GM19452 (cell line): ENCODE data around the gene PSAP.
A peak's percentile ranks its signal among the peaks of the same experiment; 100 is the strongest.
"Not testable (repeated sequence)": the region's sequence is repeated elsewhere in the genome, so short reads cannot be mapped to it uniquely, and the experiment has no call there.

Experiments
- ATAC-seq: cut with Tn5 transposase; IDR thresholded peaks from one replicate; pipeline ENCODE4 v1.9.1; 2021; ENCODE audit not compliant: unreplicated experiment

Gene PSAP

DNA sequence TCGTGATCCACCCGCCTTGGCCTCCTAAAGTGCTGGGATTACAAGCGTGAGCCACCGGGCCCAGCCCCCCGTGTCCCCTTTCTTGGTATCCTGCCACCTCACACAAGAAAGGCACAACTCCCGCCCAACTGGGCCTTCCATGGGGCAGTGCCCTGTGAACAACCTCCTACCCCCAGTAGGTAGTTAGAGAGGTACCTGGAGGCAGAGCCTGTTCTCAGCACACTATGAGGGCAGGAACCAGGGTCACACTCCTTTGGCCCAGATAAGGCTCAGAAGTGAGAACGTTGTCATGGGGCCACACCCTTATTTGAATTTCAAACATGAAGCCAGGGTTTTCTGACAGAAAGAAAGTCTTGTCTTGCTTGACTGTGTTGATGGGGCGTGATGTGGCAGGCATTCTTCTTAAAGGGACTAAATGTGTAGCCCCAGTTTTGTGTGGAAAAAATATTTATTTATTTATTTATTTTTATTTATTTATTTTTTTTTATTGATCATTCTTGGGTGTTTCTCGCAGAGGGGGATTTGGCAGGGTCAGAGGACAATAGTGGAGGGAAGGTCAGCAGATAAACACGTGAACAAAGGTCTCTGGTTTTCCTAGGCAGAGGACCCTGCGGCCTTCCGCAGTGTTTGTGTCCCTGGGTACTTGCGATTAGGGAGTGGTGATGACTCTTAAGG lies 23.8 kb upstream of the PSAP start:
- not testable (repeated sequence) for ATAC-seq

DNA sequence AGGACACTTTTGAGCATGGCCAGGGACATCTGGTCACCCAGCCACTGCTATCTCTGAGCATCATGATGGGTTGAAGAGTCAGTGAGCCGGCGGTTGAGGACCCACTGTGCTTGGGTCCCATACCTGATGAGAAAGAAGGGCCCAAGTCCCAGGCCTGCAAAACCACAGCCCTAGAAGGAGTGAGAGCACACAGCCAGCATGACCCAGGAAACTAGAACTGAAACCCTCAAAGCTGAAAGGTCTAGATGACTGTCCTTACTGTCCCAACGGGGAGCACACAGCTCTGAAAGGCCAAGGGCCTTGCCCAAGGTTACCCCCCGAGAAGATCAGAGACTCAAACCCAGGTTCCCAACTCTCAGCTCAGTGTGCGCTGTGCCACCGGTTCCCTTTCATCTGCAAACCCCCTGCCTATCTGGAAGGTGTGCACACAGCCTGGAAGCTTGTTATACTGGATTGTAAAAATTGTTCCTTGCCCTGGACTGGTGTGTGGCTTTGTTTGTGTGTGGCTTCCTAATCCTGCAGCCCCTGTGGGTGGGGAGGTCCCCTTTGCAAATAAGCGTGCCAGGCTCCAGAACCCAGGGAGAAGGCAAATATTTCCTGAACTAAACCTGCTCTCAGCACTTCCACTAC lies 22.6 kb upstream of the PSAP start:
- ATAC-seq = peak; percentile 93

DNA sequence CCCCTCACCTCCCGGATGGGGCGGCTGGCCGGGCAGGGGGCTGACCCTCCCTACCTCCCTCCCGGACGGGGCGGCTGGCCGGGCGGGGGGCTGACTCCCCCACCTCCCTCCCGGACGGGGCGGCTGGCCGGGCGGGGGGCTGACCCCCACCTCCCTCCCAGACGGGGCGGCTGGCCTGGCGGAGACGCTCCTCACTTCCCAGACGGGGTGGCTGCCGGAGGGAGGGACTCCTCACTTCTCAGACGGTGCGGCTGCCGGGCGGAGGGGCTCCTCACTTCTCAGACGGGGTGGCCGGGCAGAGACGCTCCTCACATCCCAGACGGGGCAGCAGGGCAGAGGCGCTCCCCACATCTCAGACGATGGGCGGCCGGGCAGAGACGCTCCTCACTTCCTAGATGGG lies 18.6 kb upstream of the PSAP start:
- not testable (repeated sequence) for ATAC-seq

DNA sequence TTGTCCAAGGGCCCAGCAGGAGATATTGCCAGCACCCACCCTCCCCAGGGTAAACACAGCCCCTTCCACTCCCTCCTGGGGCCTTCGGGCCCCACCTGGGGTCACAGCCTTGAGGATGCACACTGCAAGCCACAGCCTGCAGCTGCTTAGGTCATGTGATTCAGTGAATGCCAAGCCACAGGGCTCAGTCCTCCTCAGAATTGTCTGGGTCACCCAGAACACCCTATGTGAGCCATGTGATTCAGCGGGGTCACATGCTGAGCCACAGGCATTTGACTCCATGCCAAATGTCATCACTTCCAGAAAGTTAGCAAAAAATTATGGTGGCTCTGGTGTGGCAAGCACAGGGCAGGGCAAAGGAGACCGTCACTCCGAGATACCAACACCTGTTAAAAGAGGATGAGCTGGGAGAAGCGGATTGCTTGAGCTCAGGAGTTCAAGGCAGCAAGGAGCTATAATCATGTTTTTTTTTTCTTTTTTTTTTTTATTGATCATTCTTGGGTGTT lies 17.2 kb upstream of the PSAP start:
- no peak for ATAC-seq

DNA sequence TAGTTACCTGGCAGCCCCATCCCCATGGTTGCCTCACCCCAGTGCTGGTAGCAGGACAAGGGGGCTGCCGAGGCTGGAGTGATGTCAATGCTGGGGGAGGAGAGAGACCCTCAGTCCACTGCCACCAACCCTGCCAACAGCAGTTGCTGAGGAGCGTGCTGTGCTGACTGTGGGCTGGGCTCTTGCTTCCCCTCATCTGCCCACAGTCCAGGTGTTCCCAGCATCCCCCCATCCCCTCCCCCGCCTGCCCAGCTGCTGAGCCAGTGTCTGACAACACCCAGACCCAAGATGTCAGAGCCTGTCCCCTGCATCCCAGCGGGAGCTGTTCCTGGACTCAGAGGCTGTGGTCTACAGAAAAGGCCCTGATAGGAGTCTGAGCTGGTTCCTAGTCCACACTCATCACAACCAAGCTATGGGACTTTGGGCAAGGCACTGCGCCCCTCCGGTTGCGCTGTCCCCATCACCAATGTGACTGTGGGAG lies 14.6 kb upstream of the PSAP start:
- no peak for ATAC-seq

DNA sequence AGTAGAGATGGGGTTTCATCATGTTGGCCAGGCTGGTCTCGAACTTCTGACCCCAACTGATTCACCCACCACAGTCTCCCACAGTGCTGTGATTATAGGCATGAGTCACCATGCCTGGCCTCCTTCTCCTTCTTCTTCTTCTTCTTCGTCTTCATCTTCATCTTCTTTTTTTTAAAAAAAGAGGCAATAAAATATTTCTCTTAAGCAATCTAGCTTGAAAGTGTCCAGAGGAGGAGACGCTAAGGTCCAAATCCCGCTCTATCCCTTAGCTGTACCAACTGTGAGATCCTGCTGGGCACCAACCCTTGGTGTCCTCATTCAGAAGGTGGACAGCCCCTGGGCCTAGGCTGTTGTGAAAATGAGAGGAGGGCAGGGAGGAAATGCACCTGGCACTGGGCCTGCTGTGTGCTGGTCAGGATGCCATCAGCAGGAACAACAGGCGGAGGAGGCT lies 13.9 kb upstream of the PSAP start:
- no peak for ATAC-seq

DNA sequence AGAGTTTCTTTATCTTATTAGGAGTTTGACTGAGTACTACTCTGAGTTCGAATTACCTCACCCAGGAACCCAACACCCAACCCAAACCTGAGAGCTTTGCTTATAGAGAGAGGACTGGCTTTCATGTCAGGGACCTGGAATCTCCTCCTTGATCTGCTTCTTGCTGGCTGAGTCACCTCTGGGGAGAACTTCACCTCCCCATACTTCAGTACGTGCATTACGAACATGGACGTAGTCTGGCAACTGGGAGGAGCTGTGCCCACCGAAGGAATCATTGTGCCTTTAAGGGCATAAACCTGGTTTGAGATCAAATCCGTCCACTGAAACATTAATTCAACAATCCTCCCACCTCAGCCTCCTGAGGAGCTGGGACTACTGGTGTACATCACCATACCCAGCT lies 12.2 kb upstream of the PSAP start:
- ATAC-seq = no peak

DNA sequence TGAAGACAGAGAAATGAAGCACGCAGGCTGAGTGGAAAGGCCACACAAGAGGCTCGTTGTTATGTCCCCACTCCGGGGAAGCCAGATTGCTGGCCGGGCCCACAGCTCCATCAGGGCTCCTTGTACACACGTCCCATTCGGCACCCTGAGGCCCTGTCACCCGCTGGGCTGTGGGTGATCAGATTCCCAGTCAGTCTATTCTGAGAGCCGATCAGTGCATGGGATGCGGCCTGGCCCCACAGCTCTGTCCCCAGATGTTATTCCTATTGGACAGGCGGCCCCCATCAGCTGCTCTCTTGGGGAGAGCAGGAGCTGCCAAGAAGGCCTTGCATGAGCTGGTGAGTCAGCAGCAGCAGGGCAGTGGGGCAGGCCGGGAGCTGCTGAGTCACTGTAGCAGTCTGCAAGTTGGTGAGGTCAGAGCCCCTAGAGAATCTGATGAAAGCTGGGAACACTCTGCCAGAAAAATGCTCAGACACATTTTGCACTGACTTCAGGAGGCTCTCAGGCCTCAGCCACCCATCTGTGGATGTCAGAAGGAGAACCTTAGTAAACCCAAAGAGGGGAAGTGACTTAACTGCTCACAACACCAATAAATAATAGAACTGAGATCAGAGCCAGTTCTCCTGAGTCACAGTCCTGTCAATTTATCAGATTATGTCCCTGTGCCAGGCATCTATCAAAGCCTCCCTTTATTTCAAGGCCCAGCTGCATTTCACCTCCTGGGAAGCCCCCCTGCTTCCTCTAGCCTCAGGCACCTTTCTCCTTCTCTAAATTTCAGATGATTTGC lies 9.4 kb upstream of the PSAP start:
- ATAC-seq = no peak

DNA sequence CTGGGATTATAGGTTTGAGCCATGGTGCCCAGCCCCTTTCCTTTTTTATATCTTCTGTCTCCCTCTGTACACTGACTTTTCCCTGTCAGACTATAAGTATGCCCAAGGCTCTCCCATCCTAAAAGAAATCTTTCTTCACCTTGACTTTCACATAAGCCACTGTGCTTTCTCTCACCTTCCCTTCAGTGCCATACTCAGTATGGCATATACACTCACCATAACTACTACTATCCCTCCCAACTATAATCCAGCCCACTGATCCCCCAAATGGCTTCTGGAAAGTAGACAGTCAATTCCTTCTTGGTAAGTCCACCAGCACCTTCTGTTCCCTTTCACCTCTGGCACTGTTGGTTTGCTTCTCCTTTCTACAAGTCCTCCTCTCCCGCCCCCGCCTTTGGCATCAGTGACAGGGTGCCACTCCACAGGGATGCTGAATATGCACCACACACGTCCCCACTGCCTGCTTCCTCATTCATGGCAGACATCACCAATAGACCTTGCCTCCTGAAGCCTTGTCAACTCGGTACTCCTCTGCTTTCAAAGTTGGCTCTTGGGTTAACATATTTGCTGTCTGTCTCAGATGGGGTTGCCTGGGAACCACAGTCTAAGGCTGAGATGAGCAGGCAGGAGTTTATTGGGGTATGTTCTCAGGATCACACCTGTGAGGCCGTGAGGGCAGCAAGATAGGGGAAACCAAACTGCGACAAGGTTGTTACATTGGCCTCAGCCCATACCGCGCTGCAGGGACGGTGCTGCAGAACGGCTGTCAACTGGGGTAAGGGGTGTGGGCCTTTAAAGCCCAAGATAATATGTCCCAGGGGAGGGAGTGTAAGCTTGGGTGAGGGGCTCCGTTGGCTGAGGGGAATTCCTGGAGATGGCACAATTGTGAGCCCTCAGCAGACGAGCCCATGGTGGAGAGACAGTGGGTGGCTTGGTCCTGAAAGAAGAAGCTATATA lies 7.2 kb upstream of the PSAP start:
- ATAC-seq = no peak

DNA sequence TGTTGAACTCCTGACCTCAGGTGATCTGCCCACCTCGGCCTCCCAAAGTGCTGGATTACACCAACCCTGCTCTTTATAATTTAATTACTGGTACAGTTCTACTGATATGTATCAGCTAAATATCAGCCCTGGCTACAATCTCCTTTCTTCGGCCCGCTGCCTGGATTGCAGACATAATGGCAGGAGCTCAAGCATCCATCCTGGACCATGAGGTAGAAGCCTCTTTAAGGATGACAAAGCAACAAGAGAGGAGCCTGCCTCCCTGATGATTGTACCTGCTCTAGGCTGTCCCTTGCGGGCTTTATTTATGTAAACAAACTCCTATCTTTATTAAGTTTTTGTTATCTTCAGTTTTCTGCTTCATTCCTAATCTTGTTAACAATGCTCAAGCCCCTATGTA lies 5.6 kb upstream of the PSAP start:
- no peak for ATAC-seq

DNA sequence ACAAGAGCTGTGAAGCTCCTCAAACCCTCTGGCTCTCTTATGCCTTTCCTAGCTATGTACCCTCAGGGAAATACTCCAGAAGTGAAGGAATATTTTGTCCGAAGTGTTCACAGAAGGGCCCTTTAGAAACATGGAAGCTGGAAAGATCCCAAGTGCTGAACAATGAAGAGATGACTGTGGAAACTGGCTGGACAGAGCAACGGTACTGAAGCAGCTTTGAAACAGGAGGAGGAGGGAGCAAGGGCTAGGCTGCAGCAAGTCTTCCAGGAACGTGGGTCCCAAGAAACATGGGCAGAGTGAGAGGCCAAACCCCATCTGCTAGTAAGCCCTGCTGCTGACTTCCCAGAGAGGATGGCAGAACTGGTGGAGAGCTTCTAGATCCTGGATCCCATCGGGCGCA lies 3.0 kb upstream of the PSAP start:
- no peak for ATAC-seq

DNA sequence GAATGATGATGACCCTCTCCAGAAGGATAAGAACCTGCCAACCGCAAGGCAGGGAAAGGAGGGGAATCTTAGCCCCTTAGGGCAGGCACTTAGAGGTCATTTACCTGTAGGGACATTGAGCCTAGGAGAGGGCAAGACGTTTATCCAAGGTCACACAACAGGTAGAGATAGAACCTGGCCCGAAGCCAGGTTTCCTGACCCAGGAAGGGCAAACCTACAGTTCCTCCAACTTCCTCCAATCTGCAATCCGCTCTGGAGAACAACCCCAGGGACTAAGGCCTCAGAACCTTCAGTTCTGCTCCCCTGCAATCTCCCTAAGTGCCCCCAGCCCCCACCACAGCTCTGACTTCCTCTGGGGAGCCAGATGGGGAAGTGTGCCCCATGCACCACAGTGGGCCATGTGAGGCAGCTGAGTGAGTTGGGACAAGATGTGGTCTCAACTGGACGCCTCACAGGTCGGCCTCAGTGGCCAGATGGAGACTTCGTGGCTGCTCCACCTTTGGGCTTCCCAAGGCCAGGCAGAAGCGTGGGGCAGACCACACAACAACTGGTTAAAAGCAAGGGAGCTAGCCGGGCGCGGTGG lies 1.4 kb upstream of the PSAP start:
- ATAC-seq = no peak

DNA sequence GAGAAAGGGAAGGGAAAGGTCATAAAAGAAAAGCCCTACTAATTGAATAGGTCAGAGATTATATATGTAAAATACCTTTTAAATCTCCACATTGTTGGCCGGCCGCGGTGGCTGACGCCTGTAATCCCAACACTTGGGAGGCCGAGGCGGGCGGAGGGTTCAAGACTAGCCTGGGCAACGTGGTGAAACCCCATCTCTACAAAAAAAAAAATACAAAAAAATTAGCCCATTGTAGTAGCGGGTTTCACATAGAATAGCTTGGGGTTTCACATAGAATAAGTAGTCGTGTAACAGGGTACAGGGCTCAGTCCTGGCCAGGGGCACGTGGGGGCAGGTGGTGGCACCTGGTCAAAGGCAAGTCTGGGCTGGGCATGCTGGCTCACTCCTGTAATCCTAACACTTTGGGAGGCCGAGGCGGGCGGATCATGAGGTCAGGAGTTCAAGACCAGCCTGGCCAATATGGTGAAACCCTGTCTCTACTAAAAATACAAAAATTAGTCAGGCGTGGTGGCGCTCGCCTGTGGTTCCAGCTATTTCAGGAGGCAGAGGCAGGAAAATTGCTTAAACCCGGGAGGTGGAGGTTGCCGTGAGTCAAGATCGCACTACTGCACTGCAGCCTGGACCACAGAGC lies 529 bp upstream of the PSAP start:
- ATAC-seq = peak; percentile 10

DNA sequence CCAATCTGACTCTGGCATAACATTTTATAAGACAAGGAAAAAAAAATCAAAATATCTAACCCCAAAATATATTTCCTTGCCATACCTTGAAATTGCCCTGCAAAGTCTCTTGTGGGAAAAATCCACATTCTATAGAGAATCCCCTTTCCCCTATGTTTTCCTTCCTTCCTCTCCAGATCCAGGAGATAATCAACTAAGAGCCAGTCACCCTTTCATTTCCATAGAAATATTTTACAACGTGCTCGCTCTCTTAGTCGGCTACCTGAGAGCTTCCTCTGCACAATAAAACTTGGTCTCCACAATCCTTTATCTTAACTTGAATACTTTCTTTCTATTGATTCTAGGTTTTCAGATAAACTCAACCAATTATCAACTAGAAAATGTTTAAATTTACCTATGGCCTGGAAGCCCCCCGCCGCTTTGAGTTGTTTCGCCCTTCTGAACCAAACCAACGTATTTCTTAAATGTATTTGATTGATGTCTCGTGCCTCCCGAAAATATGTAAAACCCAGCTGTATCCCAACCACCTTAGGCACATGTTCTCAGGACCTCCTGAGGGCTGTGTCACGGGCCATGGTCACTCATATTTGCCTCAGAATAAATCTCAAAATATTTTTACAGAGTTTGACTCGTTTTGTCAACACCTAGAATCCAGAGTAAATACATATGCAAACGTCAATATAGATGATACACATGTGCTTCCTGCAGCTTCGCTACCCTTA lies 869 bp downstream of the PSAP start:
- no peak for ATAC-seq

DNA sequence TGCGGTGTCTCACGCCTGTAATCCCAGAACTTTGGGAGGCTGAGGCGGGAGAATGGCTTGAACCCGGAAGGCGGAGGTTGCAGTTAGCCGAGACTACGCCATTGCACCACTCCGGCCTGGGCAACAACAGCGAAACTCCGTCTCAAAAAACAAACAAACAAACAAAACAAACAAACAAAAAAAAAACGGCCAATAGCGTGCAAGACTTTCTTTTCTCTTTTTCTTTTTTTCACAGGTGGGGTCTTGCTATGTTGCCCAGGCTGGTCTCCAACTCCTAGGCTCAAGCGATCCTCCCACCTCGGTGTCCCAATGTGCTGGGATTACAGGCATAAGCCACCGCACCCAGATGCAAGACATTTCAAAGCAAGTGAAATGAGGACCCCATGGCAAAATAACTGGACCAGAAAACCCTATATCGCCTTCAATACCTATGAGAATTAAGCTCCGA lies 1.6 kb downstream of the PSAP start:
- no peak for ATAC-seq

DNA sequence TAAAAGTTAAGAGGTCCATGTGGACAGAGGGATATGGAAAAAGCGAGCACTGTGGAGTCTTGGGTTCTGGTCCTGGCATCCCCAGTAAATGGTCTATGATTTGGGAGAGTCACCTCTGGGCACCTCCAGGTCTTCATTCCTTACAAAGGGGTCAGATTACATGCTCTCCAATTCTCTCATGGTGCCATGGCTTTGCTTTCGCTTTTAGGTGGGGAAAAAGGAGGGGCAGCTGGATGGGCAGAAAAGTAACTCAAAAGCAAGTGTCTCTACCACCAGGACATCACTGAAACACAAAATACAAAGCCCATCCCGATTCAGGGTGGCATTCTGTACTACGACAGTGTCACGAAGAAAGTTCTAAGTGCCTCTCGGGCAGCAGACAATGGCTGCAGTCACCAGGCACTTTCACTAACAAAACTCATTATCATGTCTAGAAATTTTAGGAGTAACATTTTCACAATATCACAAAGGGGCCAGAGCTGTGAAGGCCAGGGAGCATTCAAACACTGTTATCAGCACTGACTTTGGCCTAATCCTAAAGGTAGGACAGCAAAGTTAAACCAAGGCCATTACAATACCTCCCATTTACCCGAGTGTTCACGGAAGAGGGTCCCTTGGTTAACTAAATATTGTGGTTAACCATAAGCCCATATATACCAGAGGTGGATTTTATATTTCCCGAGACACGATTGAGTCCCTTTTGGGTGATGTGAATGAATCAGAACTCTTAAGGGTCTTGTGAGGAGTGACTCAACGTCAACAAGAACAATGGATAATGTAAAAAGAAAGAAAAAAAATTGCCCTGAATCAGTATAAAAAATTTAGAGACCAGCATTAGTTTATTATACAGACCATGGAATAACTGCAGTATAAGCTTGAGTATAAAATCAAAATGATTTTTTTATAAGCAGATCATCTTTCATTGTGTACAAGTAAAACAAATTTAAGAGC lies 2.5 kb downstream of the PSAP start:
- no peak for ATAC-seq

DNA sequence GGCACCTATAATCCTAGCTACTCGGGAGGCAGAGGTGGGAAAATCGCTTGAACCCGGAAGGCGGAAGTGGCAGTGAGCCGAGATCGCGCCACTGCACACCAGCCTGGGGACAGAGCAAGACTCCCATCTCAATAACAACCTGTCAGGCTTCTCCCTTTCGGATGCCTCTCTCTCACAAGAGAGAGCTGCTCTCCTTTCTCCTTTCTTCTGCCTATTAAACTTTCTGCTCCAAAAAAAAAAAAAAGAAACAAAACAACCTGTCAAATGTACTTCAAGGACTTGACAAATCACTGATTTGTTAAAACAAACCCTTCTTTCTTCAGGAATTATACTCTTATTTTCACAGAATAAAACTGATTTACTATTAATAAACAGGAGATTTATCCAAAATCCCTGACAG lies 3.6 kb downstream of the PSAP start:
- ATAC-seq = no peak

DNA sequence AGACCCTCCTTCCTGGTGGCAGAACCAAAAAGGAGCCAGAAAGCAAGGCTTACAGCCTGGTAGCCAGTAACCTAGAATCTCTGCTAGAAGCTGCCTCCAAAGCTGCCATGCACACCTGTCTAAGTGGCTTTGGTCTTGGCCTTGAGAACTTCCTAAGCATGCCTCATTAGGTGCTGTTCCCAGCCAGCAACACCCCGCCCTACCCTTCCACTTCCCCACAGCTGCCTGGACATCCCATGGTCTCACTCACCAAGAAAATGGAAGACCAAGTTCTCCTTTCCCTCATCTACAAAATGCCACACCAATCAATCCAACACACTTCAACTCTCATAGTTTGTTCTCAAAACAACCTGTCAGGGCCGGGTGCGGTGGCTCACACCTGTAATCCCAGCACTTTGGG lies 4.2 kb downstream of the PSAP start:
- no peak for ATAC-seq
